Activated CD4-positive, CD25-positive, alpha-beta regulatory T cell treated with anti-CD3 and anti-CD28 coated beads, Interleukin-2, amount 50 U/mL, for 24 hours (primary cell): Measurements from ENCODE around the gene EXOSC1.
"Not testable (repeated sequence)": the region's sequence is repeated elsewhere in the genome, so short reads cannot be mapped to it uniquely, and the experiment has no call there.

Source experiments
- ATAC-seq, 2 donors: fragments of 150-1000 bp; cut with Tn5 transposase; one replicate each; pipeline ENCODE4 v1.10.0; 2021; ENCODE audit warnings: mild to moderate bottlenecking in 1 of 2, moderate library complexity in 1 of 2

Gene EXOSC1

DNA sequence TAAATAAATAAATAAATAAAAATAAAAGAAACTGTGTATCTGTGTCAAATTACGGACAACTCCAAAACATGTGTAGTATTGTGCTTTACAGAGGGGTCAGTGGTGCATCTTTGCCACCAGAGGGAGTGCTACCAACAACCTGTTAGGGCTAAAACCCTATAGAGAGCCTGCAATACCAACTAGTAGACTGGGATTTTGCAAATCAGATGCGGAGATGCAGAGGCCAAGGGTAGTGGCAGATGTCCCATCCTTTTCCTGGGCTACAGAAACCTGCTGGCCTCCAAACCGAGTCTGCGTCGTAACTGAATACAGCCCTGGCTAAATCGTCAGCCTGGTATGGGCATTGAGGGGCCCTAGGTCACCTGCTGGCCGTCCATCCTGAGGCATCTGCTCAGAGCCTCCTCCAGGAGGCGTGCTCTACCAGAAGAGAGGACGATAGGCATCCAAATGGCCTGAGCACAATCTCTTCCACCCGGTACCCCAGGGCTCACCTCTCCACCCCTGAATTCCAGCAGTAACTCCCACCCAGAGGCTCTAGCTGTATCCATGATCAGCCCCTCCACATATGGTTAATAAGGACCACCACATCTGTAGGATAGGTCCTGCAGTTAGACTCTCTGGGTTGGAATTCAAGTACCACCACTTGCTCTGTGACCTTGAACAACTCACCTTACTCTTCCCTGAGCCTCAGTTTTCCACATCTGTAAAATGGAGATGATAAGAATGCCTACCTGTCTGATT lies 38.4 kb downstream of the EXOSC1 start:
- ATAC-seq, result peak; percentile 96 to 97

GRCh38 chr10:97406483-97406882 lies 39.3 kb downstream of the EXOSC1 start:
- not testable (repeated sequence) for ATAC-seq

GRCh38 chr10:97406064-97406463 lies 39.7 kb downstream of the EXOSC1 start:
- no peak for ATAC-seq

- ATAC-seq, result no peak
Measured at GRCh38 chr10:97404044-97404443, 41.8 kb downstream of the EXOSC1 start.

DNA sequence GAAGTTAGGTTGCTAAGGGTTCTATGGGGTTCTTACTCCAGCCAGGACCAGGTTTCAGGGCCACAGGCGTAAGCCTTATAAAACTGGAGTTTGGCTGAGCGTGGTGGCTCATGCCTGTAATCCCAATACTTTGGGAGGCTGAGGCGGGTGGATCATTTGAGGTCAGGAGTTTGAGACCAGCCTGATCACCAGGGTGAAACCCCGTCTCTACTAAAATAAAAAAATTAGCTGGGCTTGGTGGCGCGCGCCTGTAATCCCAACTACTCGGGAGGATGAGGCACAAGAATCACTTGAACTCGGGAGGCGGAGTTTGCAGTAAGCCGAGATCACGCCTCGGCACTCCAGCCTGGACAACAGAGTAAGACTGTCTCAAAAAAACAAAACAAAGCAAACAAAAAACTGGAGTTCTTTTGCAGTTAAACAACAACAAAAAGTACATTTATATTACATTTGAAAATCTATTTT lies 44.3 kb downstream of the EXOSC1 start:
- ATAC-seq, result no peak

- ATAC-seq, result peak; percentile 97 to 98
Measured at GRCh38 chr10:97400665-97401454, 44.9 kb downstream of the EXOSC1 start, which contains the start of gene RRP12. RRP12 (minus strand) TSS chr10:97401340; CDS start chr10:97401231, 109 bp downstream.

GRCh38 chr10:97399843-97400545 lies 45.8 kb downstream of the EXOSC1 start:
- peak; percentile 25 to 32 for ATAC-seq

- ATAC-seq, result no peak
Measured at GRCh38 chr10:97396056-97396455, 49.8 kb downstream of the EXOSC1 start.

DNA sequence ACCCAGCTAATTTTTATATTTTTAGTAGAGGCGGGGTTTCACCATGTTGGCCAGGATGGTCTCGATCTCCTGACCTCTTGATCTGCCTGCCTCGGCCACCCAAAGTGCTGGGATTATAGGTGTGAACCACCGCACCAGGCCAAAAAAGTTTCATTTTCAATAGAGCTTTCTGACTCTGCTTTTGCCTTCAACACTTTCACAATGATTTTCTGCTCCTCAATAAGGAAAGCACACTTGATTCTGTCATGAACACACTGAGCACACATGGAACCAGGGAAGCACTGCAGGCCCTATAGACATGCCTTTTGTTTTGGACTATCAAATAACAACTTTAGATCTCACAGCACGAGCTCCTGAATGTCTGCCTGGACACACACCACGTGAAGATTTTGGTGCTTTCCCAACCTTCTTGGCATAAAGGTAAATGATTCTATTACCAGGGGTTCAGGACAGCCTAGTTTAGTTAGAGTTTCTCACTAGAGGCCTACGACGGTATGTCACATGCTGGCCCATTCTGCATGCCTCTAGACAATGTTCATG lies 52.7 kb downstream of the EXOSC1 start:
- ATAC-seq, result no peak

GRCh38 chr10:97390091-97390490 lies 55.7 kb downstream of the EXOSC1 start:
- ATAC-seq, result no peak

- ATAC-seq, result no peak
Measured at GRCh38 chr10:97388152-97388551, 57.7 kb downstream of the EXOSC1 start.
